GM21528 (cell line): ENCODE measurements around the gene FPR1.
"Not testable (repeated sequence)": the region's sequence is repeated elsewhere in the genome, so short reads cannot be mapped to it uniquely, and the experiment has no call there.

Source experiments
- ATAC-seq: cut with Tn5 transposase; IDR thresholded peaks from one replicate; pipeline ENCODE4 v1.9.1; 2021; ENCODE audit warnings: mild to moderate bottlenecking, moderate library complexity; ENCODE audit not compliant: unreplicated experiment, low FRiP score

The FPR1 gene

GRCh38 chr19:51779703-51780102 lies 28.0 kb upstream of the FPR1 start:
- ATAC-seq, result no peak

DNA sequence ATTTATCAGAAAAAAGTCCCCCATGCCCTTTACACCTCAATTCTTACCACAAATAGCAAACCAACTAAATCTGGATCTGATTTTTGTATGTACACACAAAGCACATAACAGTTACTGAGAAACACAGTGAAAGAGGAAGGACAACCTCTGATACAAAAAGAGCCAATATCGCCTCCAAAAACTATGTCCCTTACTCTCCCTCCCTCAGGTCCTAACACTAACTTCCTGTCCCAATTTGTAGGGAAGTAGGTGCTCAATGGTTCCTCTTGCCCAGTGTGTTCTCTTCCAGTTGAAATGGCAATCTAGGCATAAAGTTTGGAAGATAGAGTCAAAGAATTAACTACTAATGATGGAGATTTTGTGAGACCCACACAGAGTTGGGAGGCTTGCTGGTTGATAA lies 27.5 kb upstream of the FPR1 start:
- ATAC-seq, result no peak

GRCh38 chr19:51777570-51778462 lies 26.1 kb upstream of the FPR1 start:
- no peak for ATAC-seq

DNA sequence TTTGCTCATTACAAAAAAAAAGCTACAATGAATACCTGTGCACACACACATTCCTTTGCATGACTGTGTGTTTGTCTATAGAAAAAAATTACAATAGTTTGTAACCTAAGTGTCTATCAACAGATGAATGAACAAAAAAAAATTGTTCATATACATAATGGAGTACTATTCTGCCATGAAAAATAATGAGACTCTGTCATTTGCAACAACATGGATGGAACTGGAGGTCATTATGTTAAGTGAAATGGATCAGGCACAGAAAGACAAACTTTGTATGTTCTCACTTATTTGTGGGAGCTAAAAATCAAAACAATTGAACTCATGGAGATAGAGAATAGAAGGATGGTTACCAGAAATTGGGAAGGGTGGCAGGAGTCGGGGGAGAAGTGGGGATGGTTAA lies 24.9 kb upstream of the FPR1 start:
- ATAC-seq, result not testable (repeated sequence)

DNA sequence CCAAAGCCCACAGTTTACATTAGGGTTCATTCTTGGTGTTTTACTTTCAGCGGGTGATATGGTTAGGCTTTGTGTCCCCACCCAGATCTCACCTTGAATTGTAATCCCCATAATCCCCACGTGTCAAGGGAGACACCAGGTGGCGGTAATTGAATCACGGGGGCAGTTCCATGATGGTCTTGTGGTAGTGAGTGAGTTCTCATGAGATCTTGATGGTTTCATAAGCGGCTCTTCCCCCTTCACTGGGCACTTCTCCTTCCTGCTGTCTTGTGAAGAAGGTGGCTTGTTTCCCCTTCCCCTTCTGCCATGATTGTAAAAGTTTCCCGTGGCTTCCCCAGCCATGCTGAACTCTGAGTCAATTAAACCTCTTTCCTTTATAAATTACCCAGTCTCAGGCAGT lies 21.3 kb upstream of the FPR1 start:
- no peak for ATAC-seq

DNA sequence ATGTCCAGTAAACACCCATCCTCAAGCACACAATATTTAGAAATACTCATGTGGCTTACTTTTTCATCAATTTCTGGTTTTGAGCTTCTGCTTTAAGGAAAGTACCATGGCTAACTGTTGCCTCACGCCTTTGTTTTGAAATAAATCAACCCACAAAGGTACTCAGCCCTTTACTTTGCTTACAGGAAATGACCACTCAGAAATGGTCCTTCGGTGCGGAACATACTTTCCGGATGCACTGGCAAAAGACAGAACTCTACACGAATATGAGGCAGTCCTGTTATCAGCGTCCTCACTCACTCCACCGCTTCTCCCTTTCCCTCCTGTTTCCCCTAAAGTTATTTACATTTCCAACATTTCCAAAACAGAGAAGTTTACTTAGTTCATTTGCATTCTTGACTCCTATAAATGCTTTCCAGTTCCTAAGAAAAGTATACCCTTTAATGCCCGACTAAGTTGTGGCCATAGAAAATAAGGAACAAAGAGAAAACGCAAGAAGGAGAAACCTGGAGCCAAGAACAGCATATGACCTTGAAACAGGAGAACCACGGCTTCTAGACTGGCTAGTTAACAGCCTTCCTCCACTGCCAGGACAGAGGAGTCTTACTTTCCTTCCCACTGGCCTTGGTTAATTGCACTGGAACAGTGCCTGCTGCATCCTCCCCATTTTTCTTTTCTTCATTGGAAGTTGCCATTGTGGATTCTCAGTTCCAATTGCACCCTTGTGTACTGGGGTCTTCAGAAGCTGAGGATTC lies 19.9 kb upstream of the FPR1 start:
- ATAC-seq, result no peak

DNA sequence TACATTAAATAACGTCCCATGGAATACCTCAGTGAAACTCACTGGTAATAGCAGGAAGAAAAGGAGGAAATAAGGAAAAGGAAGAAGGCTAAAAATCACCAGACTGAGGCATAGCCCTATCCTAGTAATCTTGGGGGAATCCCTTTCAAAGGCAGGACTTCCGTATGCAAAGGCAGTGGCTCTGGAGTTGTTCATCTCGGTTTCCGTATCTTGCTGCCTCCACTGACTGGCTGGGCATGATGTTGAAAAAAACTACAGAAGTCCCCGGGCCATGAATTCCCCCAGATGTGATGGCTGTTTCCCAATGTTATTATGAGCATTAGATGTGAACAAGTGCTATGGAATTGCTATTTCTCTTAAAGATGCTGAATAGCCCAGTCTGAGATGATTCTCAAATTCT lies 14.8 kb upstream of the FPR1 start:
- no peak for ATAC-seq

DNA sequence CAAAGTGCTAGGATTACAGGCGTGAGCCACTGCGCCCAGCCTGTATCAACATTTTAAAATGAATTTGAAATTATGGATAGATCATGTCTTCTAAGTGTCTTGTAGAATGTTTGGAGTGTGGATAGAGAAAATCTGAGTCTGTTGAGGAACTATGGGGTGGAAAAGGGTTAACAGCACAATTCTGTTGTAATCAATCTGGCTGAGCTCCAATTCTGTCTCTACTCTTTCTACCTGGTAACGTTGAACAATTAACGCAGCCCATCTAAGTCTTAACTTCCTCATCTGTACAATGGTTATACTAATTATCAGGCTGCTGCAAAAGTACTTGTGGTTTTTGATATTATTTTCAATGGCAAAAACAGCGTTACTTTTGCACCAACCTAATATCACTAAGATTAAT lies 13.4 kb upstream of the FPR1 start:
- ATAC-seq, result no peak

DNA sequence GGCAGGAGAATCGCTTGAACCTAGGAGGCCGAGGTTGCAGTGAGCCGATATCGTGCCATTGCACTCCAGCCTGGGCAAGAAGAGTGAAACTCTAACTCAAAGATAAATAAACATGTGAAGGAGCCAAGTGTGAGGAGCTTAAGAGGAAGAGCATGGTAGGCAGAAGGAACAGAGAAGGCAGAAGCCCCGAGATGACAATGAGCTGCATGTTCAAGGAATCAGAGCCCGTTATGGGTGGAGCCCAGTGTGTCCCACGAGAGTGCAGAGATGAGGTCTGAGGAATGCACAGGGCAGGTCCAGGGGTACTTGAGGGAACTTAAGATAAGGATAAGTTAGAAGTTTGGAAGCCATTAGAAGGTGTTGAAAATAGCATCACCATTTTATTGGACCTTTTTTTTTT lies 10.0 kb upstream of the FPR1 start:
- ATAC-seq, result no peak

DNA sequence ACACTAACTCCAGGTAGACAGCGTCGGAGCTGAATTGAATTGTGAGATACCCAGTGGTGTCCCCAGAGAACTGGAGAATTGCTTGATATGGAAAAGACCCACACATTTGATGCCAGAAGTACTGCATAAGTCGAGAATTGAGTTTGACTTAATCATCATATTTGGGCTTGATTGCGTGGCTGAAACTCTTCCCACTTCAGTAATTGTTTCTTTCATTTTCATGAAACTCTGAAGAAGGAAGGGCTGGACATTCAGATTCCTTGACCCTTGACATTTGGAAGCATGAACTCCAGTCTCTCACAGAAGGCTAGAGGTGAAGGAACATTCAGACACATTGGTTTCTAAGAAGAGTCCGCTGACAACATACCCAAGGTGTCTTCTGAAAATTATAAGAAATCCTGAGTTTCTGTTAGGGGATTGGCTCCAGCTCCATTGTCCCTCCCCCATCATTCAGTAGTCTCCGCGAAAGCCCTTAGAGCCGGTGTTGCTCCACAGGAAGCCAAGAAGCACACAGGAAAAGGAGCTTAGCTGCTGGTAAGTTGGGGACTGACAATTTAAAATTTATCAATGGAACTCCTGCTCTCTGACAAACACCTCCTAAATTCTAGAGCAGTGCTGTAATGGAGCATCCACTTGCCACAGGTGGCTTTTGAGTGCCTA lies 9.1 kb upstream of the FPR1 start, which contains the start of gene FPR2:
FPR2 (plus strand) TSS at position 484 of the 660 bp plus-strand sequence. CDS start 7,479 bp downstream, outside the sequence.
- ATAC-seq, result no peak

GRCh38 chr19:51755571-51755970 lies 3.9 kb upstream of the FPR1 start:
- no peak for ATAC-seq

DNA sequence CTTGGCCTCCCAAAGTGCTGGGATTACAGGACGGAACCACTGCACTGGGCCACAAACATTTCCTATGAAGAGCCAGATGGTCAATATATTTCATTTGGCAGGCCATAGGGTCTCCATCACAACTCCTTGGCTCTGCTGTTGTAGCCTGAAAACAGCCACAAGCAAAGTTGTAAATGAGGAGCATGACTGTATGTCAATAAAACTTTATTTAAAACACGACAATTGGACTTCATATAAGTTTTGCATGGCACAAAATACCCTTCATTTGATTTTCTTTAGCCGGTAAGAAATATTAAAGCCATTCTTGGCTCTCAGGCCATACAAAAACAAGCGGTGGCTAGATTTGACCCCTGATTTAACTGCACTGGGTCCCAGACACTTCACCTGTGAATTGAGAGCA lies 3.1 kb upstream of the FPR1 start:
- ATAC-seq, result no peak

DNA sequence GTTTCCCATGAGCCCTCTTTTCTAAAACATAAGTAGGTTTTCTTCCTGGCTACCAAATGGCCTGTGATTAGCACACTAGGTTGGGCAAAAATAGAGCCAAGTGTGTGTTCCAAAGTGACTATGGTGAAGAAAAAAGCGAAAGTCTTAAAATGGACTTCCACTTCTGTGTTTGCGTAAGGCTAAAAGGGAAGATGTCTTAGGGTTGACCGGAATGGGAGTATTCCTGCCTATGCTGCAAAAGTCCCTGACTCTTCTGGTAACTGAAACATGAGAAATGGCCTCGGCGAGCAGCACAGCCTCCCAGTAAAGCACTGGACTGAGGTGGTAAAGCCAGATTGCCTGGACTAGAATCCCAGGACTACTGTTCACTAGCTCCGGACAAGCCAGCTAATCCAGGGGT lies 2.4 kb upstream of the FPR1 start:
- no peak for ATAC-seq

DNA sequence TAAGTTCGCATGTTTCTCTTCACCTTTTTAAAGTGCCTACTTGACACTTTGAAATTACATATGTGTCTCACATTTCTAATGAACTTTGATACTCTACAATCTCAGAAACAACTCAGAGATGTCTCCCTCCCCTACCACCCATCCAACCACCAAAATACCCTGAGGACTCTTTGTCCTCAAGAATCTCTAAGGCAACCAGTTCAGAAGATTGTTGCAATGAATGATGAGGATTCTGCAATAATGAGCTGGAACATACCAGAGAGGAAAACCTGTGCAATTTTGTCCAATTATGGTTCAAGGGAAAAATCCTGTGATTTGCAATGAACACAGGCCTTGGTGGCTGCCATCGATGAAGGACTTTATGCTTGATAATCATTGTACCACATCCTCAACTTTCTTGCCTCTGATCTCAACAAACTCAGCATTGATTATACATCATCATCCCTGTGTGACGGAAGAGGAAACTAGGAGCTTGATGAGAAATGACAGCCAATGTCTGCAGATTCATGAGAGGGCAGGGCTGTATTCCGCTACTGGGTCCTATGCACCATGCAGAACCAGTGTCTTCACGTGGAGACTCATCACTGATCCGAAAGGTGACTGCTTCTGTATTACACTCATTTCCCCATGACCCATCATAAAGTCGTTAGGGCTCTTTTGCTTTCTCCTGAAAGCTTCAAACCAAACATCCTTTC lies 1.1 kb downstream of the FPR1 start:
- ATAC-seq, result no peak

- ATAC-seq, result no peak
These were observed 1.7 kb downstream of the FPR1 start for GRCh38 chr19:51749979-51750378.

DNA sequence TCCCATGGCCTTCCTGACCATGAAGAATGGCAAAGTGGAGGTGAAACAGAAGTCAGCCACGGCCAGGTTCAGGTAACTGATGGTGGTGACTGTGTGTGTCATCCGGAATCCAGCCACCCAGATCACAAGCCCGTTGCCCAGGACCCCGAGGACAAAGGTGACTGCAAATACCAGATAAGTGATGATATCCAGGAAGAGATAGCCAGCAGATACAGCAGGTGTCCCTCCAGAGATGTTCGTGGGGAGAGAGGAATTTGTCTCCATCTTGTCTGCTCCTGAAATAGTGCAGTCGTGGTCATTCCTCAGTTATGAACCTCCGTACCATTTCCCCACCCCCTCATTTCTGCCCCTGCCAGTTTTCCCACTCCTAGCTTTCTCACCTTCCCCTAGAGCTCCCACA lies 4.9 kb downstream of the FPR1 start:
- no peak for ATAC-seq

GRCh38 chr19:51743405-51743804 lies 8.3 kb downstream of the FPR1 start:
- ATAC-seq, result no peak

GRCh38 chr19:51742789-51743188 lies 8.9 kb downstream of the FPR1 start:
- no peak for ATAC-seq

DNA sequence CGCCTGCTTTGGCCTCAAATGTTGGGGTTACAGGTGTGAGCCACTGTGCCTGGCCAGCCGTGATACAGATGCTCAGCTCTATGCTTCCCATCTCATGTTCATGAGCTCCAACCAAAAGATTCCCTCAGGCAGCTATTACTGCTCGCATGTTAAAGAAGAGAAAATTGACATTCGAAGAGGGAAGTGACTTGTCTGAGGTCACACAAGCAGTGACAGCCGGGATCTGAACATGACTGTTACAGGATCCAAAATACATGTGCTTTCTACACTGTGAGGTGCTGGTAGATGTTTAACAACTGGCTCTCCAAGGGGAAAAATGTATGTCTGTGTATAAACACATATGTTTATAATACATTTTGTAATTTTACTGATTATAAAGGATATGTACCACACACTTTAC lies 11.3 kb downstream of the FPR1 start:
- ATAC-seq, result no peak

DNA sequence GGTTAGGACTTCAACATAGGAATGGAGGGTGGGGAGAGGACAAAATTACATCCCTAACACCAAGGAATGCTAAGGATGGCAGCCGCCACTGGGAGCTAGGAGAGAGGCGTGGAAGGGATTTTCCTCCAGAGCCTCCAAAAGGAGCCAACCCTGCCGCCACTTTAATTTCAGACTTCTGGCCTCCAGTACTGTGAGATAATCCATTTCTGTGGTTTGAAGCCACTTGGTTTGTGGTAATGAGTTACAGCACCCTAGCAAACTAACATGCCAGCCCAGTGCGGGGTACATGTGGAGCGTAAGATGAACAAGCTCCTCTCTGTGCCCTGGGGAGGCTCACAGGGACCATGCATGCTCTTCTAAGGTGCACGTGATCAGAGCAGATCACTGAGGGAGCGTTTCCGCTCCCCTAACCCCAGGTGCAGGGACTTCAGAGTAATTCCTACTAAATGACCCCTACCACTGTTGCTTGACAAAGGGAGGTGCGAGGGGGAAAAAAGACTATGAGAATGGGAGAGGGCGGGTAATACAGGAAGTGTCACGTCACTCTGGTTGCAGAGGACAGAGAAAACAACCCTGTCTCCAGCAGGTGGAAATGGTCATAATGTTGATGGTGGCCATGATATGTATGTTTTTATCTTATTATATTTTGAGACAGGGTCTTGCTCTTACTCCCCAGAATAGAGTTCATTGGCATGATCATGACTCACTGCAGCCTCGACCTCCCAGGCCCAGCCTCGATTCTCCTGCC lies 12.0 kb downstream of the FPR1 start:
- ATAC-seq, result no peak
